SJSA1 (cell line): ENCODE data around the gene TICAM2. TPM values are rescaled to one million over a fixed set of nuclear protein-coding genes. Genes with fewer than 3 reads are reported as not detected.

Source experiments
- DNase-seq, 2 experiments: peaks; one replicate each; pipeline ENCODE4 v3.0.0-alpha.2; 2015 to 2020; ENCODE audit warnings: low spot score in 2 of 2, low read depth in 1 of 2
- H3K27ac ChIP-seq: fragments of 250-450 bp; sonication (Bioruptor Pico); 2 replicates; pipeline ENCODE4 v1.5.1; 2020; ENCODE audit warnings: mild to moderate bottlenecking, moderate library complexity
- H3K27me3 ChIP-seq: fragments of 250-450 bp; sonication (Bioruptor Pico); replicated peaks from 2 replicates; pipeline ENCODE4 v1.5.1; 2020; ENCODE audit warnings: mild to moderate bottlenecking, moderate library complexity
- H3K36me3 ChIP-seq: fragments of 250-450 bp; sonication (Bioruptor Pico); 2 replicates; pipeline ENCODE4 v1.5.1; 2020; ENCODE audit warnings: mild to moderate bottlenecking
- H3K4me1 ChIP-seq: fragments of 250-450 bp; sonication (Bioruptor Pico); replicated peaks from 2 replicates; pipeline ENCODE4 v1.6.1; 2021; ENCODE audit warnings: mild to moderate bottlenecking
- H3K4me3 ChIP-seq: fragments of 250-450 bp; sonication (Bioruptor Pico); 2 replicates; pipeline ENCODE4 v1.5.1; 2020; ENCODE audit warnings: mild to moderate bottlenecking
- H3K9me3 ChIP-seq: fragments of 250-450 bp; sonication (Bioruptor Pico); replicated peaks from 2 replicates; pipeline ENCODE4 v1.5.1; 2020; ENCODE audit warnings: mild to moderate bottlenecking
- total RNA-seq: library from RNA; depleted of rRNA; stranded (reverse); fragments of >200 nt; shearing (Covaris generic); gene quantifications from 2 replicates; pipeline ENCODE4 v1.2.3, GENCODE V29; 2014; rRNA removed

Gene TICAM2
- total RNA-seq, 1 experiment from 2014 or later, result 22.1 TPM

GRCh38 chr5:115531380-115531779 is 70.9 kb downstream of the TICAM2 start:
- H3K36me3 ChIP-seq, result peaks cover 54% of the 10 kb centered on the region
- H3K27ac ChIP-seq, result no peak overlapping the region
- no peaks in the 10 kb centered on the region for H3K9me3 ChIP-seq
- H3K27me3 ChIP-seq, result no peaks in the 10 kb centered on the region
- no peak overlapping the region for H3K4me3 ChIP-seq
- no peak for DNase-seq
- no peaks in the 10 kb centered on the region for H3K4me1 ChIP-seq

DNA sequence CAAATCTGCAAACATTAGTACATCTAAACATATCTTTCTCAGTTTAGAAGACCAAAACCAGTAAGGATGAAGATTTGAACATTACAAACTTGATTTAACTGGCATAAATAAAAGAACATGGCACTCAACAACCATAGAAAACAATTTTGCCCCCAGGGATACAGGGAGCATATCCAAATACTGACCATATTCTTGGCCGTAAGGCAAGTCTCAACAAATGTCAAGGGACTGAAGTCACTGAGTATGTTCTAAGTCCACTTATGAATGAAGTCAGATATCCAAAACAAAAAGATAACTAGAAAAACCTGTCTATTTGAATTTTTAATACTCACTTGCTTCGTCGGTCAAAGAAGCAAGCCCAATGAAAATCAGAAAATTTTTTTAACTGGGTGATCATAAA is 71.9 kb downstream of the TICAM2 start:
- no peak overlapping the region for H3K27ac ChIP-seq
- no peak for DNase-seq
- H3K9me3 ChIP-seq, result no peaks in the 10 kb centered on the region
- no peaks in the 10 kb centered on the region for H3K4me1 ChIP-seq
- no peaks in the 10 kb centered on the region for H3K27me3 ChIP-seq
- peaks cover 47% of the 10 kb centered on the region for H3K36me3 ChIP-seq
- no peak overlapping the region for H3K4me3 ChIP-seq

Other genes with a start within 250 kb of the TICAM2 start
- 16.0 and 20.5 TPM in 2 replicates for gene FEM1C, start 57.7 kb downstream of the TICAM2 start, total RNA-seq
- 208 and 246 TPM in 2 replicates for gene TMED7, start 23.6 kb upstream of the TICAM2 start, total RNA-seq
- gene CDO1, start 214.2 kb upstream of the TICAM2 start, total RNA-seq, result 6.8 TPM in 2 replicates
- gene ATG12, start 239.1 kb upstream of the TICAM2 start, total RNA-seq, result 174 and 179 TPM in 2 replicates
- gene AP3S1, start 239.5 kb upstream of the TICAM2 start, total RNA-seq, result 140 and 316 TPM in 2 replicates